T-helper 22 cell (primary cell): ENCODE measurements around the gene MS4A10.

Source experiments
- DNase-seq: peaks from one replicate; pipeline ENCODE4 v3.0.0-alpha.2; 2020; ENCODE audit warnings: low read depth

Gene MS4A10

DNA sequence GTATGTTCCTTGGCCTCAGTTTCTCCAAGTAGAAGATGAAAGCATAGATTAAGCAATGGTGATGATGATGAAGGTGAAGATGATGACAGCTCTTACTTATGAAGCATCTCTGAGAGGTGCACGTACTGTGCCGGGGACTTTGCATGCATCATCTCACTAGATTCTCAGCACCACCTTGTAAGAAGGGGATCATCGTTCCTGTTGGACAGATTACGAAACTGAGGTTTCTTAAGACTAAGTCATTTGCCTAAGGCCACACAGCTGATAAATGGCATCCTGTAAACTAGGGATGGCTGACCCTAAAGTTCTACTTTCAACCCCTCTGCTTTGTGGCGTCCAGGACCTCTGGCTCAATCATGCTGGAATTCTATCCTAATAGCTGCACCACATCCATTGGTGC, 19.8 kb upstream of the MS4A10 start:
- no peak for DNase-seq

DNA sequence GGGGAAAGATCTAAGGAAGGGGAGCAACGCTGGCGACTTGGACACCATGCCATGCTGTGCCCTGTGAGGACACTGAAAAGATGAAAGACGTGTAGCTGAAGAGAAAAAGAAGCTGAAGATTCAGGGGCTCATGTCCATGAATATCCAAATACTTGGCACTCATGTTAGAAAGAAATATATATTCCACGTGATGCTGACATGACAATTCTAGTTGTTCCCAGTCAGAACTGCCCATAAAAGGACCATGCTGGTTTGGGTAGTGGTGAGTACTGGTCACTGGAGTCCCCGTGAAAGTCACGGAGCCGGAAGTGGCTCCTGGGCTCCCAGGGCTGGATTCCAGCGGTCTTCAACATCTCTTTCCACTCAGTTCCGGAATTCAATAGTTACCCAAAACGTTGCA, 18.6 kb upstream of the MS4A10 start:
- no peak for DNase-seq

DNA sequence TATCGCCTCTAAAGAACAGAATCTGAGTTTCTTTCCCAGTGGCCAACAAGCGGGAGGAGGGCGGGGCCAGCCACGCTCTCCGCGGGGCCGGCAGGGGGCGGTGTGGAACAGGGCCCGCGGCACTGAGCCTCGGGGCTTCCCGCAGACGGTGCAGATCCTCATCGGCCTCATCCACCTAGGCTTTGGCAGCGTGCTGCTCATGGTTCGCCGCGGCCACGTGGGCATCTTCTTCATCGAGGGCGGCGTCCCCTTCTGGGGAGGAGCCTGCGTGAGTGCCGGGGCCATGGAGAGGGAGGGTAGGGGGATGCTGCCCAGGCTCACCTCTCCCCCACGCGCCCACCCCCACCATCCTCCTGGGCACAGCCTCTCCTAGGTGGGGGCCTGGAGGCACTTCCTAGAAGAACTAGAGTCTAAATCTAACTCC, 17.7 kb upstream of the MS4A10 start:
- no peak for DNase-seq

DNA sequence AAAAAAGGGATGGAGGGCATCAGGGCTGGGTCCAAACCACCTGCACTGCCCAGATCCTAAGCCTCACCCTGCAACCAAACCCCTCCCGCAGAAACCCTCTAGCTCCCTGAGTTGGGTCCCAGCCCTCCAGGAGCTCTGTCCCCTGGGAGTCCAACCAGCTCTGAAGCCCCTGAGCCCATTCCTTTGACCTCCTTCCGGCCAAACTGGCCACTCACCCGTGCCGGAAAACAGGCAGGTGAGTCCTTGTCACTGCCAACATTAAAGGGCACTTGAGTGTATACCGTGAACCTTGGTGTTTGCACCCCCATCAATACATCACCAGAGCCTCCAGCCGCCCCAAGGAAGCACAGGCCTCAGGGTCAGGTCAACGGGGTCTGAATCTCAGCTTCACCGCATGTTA, 16.9 kb upstream of the MS4A10 start:
- no peak for DNase-seq

DNA sequence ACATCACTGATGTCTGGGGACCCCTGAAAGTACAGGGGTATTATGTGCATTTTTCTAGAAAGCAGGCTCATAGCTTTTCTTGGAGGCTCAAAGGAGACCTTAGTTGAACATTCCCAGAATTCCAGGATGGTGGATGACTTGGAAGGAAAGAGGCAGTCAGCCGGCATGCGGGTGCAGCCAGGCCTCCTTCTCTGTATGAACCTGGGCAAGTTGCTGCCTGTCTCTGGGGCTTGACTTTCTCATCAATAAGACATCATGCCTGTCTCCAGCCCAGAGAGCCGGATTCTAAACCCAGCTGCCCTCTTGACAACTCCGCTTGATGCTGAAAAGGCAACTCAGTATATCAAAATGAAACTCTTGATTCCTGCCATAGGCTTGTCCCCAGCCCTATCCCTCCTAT, 15.9 kb upstream of the MS4A10 start:
- no peak for DNase-seq

DNA sequence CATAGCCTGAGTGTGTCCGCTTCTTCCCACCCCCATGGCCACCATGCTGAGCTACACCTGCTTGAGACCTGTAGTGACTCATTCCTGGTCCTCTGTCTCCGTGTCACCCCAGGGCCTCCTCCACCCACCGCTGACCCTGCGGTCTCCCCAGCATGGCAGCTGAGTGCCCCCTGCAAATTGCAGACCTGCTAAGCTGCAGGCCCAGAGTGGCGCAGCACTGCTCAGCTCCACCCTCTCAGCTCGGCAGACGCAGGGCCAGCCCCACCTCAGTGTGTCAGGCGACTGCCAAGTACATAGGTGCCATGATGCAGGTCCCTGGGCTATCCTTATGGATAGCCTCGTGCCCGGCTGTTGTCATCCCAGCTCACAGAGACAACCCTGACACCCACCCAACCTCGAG, 15.3 kb upstream of the MS4A10 start:
- DNase-seq = no peak

DNA sequence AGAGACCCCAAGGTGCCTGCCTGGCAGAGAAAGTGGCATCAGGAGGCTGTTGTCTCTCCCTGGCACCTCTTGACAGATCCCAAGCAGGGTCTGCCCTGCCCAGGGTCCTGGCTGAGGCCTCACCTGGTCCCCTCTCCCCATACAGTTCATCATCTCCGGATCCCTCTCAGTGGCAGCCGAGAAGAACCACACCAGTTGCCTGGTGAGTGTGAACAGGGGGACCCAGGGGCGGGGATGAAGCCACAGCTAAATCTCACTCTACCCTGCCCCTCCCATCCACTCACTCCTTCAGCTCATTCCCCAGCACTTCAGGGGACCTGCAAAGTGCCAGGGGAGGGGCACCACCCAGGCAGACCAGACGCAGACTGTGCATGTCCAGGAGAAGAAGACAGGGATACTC, 14.0 kb upstream of the MS4A10 start:
- DNase-seq = no peak

DNA sequence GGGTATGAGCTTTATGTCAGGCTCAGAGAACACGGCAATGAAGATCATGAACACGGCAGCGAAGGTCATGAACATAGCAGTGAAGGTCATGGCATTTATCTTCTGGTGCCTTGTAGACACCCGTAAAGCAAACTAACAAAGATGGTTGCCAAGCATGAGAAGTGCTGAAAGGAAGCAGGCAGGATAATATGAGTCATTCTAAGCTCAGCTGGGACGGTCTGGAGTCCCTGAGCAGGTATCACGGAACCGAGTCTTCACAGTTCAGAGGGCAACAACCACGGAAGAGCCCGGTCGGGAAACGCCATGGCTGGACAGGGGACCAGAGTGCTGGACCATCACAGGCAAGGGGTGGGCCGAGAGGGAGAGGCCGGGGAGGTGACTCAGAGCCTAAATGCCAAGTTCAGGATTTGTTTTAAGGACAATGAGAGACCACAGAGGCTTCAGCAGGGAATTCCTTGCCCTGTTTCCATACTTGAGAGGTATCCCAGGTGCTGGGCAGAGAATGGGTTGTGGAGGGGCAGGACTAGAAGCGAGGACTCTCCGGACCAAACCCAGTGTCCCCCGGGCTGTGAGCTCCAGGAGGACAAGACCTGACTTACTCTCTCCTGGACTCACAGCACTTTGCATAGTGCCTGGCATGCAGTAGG, 13.1 kb upstream of the MS4A10 start:
- DNase-seq = no peak

DNA sequence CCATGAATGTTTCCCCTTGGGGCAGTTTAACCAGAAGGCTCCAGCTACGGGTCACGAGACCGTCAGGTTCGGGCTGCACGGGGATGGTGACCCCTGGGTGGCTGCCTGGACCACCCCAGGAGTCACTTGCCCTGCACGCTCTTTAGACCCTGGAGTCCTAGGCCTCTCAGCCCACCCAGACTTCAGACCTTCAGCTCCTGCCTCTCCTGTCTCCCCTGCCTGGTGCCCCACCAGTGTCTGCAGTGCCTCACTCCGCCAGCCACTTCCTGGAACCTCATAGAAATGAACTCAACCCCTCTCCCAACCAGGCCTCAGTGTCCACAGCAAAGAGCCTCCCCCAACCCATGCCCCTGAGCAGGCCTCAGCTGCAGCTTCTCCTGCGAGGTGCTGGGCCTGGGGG, 12.5 kb upstream of the MS4A10 start:
- no peak for DNase-seq

DNA sequence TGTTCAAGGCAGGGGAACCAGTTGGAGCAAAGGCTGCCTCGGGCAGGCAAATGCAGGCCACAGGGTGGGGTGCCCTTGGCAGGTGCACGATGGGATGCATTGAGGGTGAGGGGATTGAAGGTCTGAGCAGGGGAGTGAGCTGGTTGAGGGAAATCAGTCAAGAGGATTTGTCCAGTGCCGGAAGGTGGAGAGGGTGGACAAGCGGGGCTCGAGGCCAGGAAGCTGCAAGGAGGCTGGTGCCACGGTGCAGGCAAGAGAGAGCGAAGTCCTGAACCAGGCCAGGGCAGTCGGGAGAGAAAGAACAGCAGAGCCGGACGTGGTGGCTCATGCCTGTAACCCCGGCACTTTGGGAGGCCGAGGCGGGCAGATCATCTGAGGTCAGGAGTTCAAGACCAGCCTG, 10.4 kb upstream of the MS4A10 start:
- no peak for DNase-seq

DNA sequence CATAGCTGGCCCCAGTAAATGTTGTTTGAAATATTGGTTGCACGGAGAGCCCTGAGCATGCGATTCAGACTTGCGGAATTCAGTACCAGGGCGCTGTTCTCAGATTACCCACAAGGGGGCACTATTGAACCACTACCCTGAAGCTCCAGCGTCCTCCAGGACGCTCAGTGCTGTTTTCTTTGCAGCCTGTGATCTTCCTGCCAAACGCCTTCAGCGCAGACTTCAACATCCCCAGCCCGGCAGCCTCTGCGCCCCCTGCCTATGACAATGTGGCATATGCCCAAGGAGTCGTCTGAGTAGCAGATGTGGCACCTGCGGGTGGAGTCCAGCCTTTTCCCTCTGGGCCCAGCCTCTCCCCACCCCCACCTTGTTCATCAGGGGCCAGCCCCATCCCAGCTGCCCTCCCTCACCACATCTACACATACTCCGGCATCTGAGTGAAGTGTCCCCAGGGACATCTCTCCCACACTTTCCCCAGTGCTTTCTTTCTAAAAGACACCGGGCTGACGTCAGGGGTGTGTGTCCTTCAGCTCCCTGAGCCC, 9.6 kb upstream of the MS4A10 start:
- peak; percentile 43 for DNase-seq

DNA sequence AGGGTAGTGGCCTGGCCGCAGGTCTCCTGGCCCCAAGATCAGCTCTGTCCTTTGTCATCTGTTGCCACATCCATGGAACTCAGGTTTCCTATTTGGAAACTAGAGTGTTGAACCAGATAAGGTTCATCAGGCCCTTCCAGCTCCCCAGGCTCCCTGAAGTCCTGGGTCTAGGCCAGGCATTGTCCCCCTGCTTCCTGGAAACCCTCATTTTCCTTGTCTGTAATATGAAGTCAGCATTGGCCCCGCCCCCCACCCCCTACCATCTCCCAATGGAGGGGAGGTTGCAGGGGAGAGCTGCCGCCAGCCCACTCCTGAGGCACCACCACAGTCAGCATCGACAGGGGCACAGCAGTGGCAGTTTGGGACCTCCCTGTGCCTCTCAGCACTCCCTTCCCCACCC, 9.0 kb upstream of the MS4A10 start:
- no peak for DNase-seq

DNA sequence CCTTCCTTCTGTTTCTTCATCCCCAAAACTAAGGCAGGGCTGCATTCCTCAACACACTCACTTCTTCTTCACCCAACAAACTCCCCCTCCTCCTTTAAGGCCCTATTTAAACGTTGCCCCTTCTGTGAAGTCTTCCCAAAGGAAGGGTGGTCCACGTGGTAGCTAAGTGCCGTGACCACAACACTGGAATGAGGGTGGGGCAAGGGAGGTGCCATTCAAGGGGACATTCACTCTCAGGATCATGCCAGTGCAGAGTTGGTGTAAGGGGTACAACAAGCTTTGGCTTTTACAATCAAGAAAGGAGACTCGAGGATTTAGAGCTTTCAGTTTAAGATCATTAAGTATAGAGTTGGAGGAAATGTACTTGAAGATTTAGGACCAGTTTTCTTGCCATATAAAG, 8.0 kb upstream of the MS4A10 start:
- no peak for DNase-seq

DNA sequence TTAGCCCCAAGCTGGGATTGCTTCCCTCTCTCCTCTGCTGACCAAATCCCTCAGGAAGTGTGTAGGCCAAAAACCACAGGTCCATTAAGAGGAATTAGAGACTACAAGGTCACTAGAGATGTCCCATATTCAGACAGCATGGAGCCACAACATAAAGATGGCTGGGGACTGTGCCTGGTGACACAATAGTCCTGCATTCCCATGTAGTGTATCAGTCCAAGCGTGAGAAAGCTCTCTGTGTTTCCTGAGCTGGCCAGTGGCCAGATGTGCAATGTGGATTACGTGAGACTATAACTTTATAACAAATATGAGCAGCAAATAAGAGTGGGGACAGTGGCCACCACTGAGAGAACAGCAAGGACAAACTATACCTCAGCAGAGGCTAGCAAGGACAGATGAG, 7.6 kb upstream of the MS4A10 start:
- DNase-seq = no peak

DNA sequence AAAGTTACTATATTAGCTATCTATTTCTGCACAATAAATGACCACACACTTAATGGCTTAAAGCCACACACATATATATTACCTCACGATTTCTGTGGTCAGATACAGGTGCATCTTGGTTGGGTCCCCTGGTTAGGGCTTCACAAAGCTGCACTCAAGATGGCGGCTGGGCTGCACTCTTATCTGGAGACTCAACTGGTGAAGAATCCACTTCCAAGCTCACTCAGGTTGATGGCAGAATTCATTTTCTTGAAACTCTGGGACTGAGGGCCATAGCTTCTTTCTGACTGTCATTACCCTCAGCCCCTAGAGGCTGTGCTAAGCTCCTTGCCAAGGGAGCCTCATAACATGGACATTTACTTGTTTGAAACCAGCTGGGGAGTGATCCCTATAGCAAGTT, 5.1 kb upstream of the MS4A10 start:
- no peak for DNase-seq

DNA sequence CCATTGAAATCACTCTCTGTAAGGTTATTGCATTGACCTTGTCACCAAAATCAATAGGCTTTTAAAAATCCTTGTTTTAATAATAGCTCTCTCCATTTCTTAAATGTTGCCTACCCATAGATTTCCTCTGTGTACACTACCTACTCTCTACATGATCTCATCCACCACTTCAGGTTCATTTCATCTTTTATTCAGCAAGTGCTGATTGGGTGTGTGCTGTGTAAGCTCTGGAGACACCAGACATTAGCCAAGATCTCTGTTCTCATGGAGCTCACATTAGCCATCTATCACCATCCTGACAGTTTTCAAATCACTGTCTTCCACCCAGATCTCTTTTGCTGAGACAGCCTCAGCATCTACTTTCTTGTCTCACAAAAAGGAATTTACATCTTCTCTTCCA, 4.4 kb upstream of the MS4A10 start:
- no peak for DNase-seq

DNA sequence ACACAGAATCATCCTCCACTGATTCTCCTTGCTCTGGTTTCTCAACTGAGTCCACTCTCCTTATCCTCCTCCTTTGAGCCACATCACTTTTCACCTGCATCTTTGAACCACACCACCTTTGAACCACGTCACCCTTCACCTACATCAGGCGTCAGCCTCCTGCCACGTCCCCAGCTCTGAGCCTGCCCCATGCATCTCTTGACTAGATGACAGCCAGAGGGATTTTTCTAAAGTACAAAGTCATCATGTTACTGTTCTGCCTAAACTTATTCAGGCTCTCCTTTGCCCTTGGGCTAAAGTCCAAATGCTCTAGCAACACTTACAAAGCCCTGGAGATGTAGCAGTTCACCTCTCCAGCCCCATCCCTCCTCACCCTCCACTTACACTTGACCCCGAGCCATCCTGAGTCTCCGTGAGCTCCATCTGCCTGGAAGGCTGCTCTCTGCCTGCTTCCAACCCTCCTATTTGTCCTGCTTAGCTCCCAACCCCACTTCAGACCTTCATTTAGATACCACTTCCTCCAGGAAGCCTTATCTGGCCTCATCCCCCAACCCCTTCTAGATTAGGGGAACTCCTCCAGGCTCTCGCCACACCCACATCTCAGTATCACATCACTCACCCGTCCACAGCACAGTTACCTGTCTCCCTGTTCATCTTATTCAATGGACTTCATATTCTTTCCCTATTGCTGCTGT, 3.7 kb upstream of the MS4A10 start:
- no peak for DNase-seq

DNA sequence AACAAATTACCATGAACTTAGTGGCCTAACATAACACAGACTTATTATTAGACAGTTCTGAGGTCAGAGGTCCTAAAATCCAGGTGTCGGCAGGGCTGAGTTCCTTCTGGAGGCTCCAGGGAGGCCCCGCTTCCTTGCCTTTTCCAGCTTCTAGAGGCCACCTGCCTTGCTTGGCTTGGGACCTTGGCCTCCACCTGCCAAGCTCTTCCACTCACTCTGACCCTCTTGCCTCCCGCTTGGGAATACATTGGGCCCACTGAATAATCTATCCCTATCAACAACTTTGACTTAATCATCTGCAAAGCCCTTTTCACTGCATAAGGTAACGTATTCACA, 3.2 kb upstream of the MS4A10 start:
- no peak for DNase-seq

DNA sequence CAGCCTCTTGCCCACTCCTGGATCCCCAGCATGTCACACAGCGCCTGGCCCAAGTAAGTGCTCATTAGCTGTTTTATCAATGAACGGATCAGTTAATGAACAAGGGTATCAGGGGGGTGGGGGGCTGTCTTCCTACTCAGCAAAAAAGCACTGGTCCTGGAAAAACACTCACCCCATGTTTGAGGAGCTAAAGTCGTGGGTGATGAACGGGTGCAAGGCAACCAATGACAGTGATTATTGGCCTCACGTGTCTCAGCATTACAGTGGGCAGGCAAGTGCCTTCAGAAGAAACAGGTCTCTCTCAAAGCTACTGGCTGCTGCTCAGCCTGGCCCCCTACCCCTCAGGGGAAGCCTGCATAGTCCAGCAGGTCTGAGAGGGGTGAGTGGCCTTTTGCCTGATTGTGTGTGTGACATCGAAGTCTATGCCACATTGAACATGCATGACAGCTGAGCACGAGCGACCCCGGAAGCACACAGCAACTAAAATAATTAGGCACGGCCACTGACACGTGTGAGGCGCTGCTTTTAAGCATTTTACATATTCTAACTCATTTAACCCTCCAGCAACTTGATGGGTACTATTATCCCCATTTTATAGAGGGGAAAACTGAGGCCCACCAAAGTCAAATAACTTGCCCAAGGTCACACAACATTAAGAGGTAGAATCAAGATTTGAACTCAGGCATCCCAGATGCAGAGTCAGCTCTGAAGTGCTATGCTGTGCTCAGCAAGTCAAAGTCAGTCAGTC, 2.6 kb upstream of the MS4A10 start:
- no peak for DNase-seq

DNA sequence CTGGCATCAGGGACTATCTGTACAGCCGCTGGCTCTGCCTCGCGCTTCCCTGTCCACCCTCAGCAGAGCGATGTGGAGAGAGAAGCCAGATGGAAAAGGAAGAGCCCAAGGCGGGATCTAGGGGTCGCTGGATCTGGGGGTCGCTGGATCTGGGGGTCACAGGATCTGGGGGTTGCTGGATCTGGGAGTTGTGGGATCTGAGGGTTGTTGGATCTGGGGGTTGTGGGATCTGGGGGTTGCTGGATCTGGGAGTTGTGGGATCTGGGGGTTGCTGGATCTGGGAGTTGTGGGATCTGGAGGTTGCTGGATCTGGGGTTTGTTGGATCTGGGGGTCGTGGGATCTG, 2.0 kb upstream of the MS4A10 start:
- DNase-seq = no peak

DNA sequence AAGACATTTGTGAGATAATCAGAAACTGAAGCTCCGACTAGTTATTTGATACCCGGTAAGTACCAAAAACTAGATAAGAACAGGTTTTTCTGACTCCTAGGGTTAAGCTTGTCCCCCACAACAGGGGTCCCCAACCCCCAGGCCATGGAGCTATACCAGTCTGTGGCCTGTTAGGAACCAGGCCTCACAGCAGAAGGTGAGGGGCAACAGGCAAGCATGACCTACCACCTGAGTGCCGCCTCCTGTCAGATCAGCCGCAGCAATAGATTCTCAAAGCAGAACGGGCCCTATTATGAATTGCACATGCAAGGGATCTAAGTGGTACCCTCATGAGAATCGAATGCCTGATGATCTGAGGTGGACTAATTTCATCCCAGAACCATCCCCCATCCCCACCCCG, 1.2 kb upstream of the MS4A10 start:
- no peak for DNase-seq

DNA sequence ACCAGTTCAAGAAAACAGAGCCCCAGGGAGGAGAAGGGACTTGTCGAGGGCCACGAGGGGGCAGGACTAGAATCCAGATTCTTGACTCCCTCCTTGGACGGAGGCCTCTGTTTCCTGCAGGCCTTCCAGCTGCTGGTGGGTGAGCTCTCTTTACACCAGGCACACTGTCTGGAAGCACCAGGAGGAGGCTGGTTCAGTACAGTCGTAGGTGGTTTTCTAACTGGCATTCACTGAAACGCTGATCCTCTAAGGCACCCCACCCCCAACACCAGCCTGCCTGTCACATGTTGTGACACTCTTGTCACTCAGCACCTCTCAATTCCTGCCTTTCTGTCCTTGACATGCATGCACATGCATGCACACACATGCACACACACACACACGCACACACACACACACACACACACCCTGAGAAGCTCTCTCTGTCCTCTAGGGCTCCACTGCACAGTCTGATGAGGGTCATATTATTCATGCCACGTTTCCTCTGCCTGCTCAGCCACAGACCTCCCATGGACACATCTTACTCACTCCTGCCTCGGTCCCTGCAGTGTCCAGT, 751 bp downstream of the MS4A10 start:
- DNase-seq = no peak
